NCI-H2081 (cell line): ENCODE data around the gene HOXB13.

ENCODE experiments used
- DNase-seq, 2 experiments: peaks; one replicate each; lab custom pipeline; 2025; lab: John Stamatoyannopoulos, UW

The HOXB13 gene

GRCh38 chr17:48748718-48749566 lies 20.4 kb upstream of the HOXB13 start:
- no peak for DNase-seq

GRCh38 chr17:48747445-48748363 lies 19.2 kb upstream of the HOXB13 start:
- no peak for DNase-seq

- no peak for DNase-seq
Observed at GRCh38 chr17:48746916-48747444, 18.4 kb upstream of the HOXB13 start.

GRCh38 chr17:48745381-48746275 lies 17.1 kb upstream of the HOXB13 start:
- DNase-seq: peak in 1 of 2 experiments; percentile 33

GRCh38 chr17:48740537-48740936 lies 12.0 kb upstream of the HOXB13 start:
- DNase-seq: no peak

GRCh38 chr17:48738803-48739526 lies 10.4 kb upstream of the HOXB13 start:
- DNase-seq: no peak

- DNase-seq: no peak
Observed at GRCh38 chr17:48738424-48738802, 9.9 kb upstream of the HOXB13 start.

GRCh38 chr17:48737330-48738043 lies 8.9 kb upstream of the HOXB13 start:
- DNase-seq: no peak

GRCh38 chr17:48735062-48735351 lies 6.5 kb upstream of the HOXB13 start:
- DNase-seq: no peak

- DNase-seq: no peak
Observed at GRCh38 chr17:48734333-48735061, 5.9 kb upstream of the HOXB13 start.

GRCh38 chr17:48733632-48734328 lies 5.2 kb upstream of the HOXB13 start:
- no peak for DNase-seq

- no peak for DNase-seq
Observed at GRCh38 chr17:48732688-48733629, 4.4 kb upstream of the HOXB13 start.

- DNase-seq: no peak
Observed at GRCh38 chr17:48731355-48731754, 2.8 kb upstream of the HOXB13 start.

- no peak for DNase-seq
Observed at GRCh38 chr17:48730240-48730550, 1.6 kb upstream of the HOXB13 start.

- no peak for DNase-seq
Observed at GRCh38 chr17:48729335-48730239, 1.0 kb upstream of the HOXB13 start.

- DNase-seq: no peak
Observed at GRCh38 chr17:48727415-48728175, 955 bp downstream of the HOXB13 start.
